ENCODE data around the gene ANTXR2.
"Not testable (repeated sequence)": the region's sequence is repeated elsewhere in the genome, so short reads cannot be mapped to it uniquely, and the experiment has no call there.

Gene ANTXR2

DNA sequence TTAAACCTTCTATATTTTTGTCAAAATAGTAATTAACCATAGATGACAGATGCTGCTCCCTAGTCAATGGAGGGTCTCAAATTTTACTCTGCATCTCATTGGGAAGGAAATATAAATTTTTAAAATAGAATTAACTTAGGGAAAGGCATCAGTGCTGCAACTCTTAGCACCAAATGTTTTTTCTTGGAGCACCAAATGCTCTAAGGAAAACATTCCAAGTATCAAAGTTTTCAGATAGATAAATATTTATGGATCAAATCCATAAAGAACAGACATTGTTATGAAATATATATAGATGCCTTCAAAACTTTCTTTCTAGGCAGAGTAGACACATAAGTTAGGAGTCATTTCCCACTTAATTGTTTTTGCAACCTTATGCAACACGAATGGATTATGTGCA is 168.7 kb downstream of the ANTXR2 start:
- DNase-seq = no peak

DNA sequence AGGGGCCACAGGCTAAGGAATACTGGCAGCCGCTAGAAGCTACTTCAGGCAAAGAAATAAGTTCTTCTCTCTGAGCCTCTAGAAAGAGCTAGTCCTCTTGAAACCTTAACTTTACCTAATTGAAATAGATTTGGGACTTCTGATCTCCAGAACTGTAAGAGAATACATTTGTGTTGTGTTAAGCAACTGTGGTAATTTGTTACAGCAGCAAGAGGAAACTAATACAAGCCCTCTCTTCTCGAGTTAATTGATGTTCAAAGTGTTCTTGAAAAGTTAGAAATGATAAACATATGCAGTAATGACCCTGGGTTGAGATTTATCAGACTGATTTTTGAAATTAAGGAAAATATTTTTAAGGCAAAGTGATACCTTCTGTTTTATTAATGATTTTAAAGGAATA is 172.8 kb downstream of the ANTXR2 start:
- DNase-seq = no peak

DNA sequence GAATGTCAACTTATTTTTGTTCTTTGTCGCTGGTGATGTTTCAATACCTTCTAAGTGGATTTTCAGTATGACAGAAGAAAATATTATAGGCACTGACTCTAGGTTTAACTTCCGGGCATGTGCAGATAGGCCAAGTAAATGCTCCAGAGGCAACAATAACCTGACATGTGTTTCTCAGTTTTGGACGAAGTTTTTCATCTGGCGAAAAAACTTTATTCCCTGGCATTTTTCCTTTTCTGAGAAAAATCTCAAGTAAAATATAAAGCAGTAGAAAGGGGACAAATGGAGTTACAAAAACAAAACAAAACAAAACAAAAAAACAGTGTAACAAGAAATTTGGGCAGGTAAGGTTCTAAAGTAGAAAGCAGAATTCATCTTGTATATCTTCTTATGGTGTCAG is 173.5 kb downstream of the ANTXR2 start:
- DNase-seq = no peak

DNA sequence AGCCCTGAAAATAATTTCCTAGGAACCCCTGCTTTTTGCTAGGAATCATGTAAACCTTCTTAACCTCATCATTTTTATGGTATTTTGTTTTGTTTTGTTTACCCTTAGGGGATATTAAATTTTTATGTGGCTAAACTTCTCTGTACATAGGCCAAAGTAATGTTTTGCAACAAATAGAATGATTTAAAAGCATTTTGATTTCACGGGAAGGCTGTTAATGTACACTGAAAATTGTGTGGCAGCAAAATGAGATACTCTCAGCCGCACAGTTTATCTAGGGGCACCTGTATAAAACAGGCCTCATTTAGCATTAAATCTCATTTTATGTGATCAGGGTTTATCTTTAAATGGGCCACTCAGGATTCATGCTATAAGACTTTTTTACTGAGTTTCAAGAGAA is 175.0 kb downstream of the ANTXR2 start:
- no peak for DNase-seq

DNA sequence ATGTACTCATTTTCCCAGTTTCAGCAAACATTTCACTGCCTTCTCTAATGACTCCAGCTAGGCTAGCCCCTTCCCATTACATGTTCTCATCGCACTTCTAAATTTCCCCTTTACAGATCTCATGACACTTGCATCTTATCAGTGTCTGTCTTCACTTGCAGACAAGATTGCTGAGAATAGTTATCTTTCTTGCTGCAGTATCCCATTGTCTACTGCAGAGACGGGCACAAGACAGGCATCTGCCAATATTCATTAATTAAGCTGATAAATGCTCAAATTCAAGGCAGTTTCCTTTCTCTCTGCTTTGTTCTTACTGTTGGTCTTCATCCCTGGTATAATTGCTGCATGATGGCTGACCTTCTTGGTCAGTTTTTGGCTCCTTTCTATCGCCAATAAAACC is 175.9 kb downstream of the ANTXR2 start:
- DNase-seq = no peak

DNA sequence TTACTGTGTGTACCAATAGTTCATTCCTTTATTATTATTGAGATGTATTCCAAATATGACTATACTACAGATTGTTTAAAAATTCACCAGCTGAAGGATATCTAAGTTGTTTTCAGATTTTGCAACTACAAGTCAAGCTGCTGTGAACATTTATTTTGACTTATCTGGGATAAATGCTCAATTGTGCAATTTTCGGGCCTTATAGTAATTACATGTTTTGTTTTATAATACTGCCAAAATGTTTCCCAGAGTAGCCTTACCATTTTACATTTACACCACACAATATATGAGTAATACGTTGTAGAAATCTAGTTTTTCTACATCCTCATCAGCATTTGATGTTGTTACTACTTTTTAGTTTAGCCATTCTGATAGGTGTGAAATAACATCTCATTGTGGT is 179.6 kb downstream of the ANTXR2 start:
- no peak for DNase-seq

DNA sequence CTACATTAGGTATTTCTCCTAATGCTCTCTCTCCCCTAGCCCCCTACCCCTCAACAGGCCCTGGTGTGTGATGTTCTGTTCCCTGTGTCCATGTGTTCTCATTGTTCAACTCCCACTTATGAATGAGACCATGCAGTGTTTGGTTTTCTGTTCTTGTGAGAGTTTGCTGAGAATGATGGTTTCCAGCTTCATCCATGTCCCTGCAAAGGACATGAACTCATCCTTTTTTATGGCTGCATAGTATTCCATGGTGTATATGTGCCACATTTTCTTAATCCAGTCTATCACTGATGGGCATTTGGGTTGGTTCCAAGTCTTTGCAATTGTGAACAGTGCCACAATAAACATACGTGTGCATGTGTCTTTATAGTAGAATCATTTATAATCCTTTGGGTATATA is 184.0 kb downstream of the ANTXR2 start:
- not testable (repeated sequence) for DNase-seq

DNA sequence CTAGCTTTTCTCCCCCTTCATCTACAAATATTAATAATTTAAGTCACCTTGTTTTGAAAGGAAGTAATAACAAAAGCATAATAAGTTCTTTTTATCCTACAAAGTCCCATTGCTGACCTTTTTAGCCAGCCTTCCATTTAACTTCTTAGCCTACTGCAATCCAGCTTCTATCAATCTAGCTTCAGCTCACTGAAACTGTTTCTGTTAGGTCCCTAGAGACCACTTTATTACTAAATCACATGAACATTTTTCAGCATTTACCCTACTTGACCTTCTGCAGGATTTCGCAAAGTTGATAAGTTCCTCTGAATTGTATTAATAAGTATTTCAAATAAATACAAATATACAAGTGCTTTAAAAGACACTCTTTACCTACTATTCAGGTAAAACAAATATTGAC is 186.5 kb downstream of the ANTXR2 start:
- DNase-seq = no peak

DNA sequence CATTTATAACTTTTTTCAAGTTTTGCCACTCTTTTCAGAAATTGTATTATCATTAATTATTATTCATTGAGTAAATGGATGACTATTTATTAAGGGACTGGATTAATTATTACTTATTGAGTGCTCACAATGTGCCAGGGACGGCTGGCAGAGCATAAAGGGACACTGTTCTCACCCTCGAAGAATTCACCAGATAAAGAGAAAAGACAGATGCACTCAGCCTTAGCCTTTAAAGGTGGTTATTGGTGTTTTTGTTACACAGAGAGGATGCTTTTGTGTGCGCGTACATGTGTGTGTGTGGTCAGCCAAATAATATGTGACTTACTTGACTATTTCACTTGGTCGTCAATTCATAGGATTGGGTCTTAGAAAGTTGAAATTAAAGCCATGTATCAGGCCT is 187.0 kb downstream of the ANTXR2 start:
- DNase-seq = no peak

DNA sequence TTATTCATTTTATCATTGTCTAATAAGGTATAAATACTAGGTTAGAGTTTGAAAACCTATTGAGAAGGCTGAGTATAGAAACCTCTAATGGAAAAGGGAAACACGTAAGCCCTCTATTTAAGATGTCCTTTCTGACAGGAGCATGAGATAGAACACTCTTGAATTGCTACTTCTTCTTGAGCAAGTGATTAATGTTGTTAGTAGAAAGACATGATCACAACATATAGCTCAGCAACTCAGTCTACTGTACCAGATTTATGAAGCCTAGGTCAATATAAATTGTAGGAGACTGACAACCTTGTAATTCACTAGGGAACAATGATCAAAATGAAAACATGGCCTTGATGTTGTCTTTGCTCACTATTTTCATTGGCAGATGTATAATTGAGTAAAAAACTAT is 189.7 kb downstream of the ANTXR2 start:
- DNase-seq = no peak

DNA sequence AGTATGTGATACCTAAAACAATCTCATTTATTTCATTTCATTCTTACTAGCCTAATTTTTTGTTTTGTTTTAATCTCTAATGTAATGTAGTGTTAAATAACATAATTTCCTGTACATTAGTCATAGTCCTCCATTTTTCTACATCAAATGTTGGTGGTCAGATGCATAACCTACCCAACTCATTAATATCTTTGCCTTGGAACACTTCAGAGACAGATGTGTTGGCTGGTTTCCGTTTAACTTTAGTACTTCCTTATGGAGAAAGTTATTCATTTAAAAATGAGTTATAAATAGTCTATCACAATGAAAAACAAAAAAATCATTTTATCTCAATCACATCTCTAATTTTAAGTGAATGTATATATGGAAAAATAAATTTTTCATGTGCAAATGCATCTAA is 190.2 kb downstream of the ANTXR2 start:
- no peak for DNase-seq

DNA sequence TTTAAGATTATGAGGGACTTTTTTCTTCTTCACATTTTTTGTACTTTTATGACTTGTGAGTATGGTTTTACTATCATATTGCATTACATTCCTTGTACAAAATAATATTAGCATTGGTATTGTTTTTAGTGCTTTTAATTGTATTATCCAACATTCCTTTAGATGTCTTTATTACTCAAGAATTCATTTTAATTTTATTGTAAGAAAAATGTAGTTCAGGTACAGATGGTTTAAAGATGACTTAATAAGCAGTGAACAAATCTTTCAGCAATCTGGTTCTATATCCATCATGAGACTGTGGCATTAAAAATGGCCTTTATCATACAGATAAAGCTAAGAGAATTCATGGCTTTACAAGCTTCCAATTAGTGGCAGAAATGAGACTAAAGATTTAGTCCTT is 191.6 kb downstream of the ANTXR2 start:
- DNase-seq = no peak

DNA sequence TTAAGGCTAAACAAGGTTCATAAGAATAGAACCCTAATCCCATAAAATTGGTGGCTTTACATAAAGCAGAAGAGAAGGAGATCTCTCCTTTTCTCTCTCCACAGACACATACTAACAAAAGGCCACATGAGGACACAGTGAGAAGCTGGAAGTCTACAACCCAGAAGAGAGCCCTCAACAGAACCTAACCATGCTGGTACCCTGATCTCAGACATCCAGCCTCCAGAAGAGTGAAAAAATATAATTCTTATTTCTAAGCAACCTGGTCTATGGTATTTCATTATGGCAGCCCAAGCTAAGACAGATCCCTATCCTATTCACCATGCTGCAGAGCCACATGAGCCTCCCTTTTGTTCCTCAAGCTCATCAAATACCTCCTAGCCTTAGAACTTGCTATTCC is 195.5 kb downstream of the ANTXR2 start:
- DNase-seq = no peak

DNA sequence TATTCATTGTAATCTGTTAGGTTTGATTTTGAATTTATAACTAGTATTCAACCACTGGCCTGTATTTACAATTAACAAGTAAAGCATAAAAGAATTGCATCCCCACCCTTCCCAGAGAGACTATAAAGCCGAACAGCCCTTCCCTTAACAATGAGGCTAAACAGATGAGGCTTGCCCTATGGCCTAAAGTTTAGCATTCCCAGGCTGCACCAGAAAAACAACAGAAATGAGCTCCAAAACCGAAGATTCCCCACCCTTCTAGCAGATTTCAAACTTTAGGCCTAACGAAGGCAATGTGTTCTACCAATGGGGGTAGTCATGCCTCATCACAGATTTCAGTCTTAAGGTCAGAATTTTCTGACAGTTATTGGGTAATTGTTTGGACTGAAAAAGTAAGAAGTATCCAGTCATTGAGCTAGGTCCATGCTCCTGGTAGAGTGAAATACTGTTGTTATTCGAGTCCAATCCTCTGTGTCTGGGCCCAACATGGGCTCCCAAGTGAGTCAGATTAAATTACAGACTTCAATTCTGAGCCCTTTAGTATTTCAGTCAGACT is 197.6 kb downstream of the ANTXR2 start:
- no peak for DNase-seq

DNA sequence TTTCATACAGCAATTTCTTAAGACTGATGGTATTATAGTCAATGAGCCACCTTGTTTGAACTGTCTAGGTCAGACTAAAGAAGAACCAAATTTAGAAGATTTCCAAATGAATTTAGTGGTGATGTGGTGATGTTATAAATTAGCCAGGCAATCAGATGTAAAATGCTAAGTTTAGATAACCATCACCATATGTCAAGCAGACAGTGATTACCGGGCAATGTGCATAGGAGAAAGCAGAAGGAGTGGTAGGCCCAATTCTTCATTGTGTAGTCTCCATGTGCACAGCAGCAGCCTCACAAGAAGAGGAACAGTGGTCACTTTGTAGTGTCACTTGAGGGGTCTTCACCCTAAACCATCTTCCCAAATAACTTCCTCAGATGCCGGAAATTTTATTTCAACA is 198.8 kb downstream of the ANTXR2 start:
- no peak for DNase-seq

DNA sequence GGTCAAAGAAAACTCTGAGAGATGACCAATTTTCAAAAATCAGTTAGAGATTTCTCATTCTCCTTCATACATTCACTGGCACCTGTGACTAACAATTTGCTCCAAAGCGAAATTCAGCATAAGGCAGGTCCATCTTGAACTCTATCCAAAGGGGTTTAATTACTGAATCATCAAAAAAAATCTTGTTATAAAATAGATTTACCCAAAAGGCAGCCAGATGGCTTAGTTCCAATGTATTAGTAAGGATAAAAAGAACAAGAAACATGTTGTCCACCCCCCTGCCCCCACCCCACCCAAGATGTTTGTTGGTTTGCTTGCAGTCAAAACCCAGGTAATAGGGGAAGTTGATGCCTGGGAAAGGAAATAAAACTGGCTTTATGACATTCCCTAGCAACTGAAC is 200.3 kb downstream of the ANTXR2 start:
- DNase-seq = no peak

DNA sequence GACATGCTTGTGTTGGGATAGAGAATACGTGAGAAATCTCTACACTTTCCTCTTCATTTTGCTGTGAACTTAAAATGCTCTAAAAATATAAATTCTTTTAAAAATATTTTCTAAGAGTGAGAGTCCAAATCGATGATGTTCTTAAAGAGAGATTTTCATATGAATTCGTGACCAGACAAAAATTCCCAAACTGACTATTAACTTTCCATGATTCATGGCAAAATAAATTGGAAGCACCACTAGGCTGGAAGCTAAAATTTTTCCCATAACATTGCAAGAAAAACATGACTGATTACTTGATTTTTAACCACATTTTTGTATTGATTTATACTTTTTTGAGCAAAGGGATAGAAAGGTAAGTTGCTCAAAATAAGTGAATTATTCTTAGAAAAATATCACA is 201.1 kb downstream of the ANTXR2 start:
- no peak for DNase-seq

DNA sequence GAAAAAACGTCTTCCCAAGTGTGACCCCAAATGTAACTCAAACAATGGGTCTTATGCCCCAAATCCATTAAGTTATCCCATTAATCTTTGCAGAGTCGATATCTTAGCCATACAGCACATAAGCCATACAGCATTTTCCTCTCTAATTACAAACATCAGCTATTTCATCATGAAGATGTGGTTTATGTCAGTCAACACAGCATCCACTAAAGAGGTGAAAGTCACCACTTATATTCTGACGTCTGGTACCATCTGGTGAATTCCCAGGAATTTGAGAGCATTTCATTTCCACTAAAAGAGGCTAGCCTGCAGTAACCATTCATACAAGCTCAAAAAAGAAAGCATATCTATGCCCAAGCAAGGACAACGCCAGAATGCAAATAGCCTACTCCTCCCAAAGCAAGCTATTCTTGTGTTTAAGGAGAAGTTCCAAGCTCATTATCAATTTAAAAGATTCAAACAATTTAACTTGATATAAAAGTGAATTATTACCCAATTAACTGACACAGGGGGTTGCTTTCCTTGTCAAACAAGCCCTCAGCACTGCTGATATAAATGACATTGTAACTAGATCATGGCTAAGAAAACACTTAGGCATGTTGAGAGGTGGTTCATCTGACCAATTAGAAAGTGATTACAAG is 203.3 kb downstream of the ANTXR2 start:
- no peak for DNase-seq

DNA sequence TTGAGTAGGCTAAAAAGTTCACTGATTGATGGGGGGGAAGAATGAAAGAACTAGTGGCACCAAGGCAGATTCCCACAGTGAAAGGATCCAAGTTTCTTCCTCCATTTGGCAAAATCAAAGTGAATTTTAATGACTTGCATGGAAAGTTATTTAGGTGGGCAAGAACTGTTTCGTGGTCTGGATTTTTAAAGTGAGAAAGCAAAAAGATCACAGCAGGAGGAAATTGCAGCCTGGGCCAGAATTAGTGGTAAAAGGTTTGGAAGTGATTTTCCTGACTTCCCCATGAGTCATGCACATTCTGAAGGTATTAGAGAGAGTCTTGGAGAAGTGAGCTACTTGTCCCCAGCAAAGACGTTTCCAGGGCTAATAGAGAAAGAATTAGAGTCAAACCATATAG is 207.8 kb downstream of the ANTXR2 start:
- DNase-seq = no peak

DNA sequence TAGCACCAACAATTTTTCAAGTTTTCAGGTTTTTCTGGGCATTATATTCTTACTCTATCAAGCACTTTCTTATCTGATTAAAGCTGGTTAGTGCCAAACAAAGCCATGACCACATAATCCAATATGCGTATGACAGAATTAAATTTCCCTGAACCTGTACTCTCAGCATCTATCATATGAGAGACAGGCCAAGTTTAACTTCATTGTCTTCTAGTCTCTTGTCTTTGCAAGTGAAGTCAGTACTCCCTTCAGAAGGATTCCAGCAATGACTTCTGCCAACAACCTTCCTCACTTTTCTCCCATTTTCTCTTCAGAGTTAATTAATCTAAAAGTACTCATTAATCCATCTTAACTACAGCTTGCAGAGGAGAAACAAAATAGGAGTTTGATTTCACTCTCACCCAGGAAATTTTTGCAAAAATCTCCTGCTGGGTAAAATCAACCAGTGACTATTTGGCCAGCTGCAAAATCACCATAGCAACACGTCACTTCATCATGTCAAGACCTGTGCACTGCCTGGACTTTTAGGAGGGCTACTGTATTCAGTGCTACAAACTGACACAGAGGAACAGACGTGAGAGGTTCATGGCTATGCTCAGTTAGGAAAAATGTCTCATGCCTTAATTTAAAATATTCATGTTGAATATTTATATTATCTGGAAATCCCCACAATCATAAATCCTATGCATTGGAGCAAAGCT is 208.4 kb downstream of the ANTXR2 start:
- DNase-seq = no peak

DNA sequence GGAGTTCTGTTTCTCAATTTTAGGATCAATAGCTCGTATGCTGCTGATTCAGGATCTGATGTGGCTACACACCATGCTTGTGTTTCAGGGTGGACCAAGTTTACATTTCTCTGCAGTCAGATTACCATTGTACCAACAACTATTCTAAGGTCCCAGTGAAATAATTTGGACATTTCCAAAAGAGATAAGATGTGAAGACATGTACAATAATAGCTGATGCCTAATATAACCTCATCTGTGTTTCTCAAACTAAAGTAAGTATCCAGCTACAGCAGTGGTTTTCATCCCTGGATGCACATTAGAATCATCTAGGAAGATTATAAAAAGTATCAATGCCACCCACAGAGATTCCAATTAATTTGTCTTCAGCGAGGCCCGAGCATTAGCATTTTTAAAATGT is 209.7 kb downstream of the ANTXR2 start:
- DNase-seq = no peak

DNA sequence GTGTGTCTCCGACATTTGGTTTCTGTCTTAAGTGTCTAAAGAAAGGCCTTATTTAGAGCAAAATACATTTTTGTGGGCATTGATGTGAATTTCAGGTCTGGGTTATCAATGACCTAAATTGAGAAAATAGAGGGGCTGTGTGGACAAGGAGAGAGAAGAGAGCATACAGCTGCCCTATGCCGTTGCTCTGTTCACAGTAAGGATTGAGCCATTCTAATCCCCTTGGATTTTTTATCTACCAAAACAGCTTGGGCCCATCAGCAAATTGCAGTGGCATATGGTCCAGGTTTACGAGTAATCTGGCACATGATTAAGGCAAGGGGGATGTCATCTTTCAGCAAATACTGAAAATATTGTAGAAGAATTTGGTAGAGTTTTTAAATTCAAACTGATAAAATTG is 210.2 kb downstream of the ANTXR2 start:
- DNase-seq = no peak

DNA sequence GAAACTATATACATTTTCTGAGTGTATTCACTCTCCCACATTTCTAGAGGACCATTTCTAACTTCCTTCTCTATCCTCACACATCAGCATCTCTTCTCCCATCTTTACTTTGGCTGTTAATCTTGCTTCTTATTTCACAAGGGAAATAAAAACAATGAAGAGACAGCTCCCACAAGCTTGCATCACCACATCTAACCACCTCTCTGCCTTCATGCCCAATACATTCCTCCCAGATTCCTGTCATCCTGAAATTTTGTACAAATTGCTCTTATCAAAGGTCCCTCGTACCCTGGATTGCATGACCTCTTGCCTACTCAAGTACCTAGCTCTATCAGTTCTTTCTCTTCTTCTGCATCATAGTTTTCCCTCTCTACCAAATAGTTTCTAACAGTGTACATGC is 215.2 kb downstream of the ANTXR2 start:
- DNase-seq = no peak

DNA sequence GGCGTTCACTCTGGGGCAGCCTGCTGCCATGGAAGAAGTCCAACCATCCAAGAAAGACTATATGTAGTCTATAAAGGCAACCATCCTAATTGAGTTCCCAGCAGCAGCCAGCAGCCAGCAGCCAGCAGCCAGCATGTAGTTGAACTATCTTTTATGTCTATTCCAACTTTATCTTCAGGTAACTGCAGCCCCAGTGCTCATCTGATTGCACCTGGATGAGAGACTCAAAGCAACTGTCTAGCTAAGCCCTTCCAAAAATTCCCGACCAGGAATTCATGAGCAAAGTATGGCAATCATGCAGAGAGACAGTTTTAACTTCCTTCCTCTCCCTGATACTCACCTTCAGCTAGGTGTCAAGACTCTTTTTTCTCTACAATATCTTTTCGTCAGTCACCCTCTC is 216.8 kb downstream of the ANTXR2 start:
- no peak for DNase-seq
